MM.1S (cell line): ENCODE measurements around the gene CHST11.

ENCODE experiments used
- EZH2phosphoT487 ChIP-seq: fragments of 300-600 bp; sonication (generic); IDR thresholded peaks from 2 replicates; pipeline ENCODE4 v1.6.1; 2018; ENCODE audit warnings: antibody characterized with exemption, low read length
- TF ChIP-seq, protein P1 (sequence below): fragments of 300-600 bp; sonication (generic); IDR thresholded peaks from 2 replicates; pipeline ENCODE4 v1.5.1; 2016; ENCODE audit warnings: antibody characterized with exemption, low read length, mixed read lengths

DNA sequence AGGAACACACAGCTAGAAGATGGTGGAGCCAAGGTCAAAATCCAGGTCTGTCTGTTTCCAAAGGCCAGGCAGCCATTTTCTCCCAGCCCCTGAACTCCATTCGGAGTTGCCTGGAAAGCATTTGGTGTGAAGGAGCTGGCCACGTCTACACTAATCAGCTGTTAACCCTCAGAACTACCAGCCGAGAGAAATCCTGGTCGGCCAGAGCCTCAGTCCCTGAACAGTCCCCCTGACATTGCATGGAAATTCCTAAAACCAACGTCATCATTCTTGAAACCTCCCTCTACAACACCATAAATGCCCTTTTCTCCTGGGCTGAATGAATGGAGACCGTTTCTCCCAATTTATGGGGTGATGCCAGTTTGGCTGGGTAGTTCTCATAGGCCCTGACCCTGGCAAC lies 255.7 kb downstream of the CHST11 start:
- TF ChIP-seq, protein P1, sequence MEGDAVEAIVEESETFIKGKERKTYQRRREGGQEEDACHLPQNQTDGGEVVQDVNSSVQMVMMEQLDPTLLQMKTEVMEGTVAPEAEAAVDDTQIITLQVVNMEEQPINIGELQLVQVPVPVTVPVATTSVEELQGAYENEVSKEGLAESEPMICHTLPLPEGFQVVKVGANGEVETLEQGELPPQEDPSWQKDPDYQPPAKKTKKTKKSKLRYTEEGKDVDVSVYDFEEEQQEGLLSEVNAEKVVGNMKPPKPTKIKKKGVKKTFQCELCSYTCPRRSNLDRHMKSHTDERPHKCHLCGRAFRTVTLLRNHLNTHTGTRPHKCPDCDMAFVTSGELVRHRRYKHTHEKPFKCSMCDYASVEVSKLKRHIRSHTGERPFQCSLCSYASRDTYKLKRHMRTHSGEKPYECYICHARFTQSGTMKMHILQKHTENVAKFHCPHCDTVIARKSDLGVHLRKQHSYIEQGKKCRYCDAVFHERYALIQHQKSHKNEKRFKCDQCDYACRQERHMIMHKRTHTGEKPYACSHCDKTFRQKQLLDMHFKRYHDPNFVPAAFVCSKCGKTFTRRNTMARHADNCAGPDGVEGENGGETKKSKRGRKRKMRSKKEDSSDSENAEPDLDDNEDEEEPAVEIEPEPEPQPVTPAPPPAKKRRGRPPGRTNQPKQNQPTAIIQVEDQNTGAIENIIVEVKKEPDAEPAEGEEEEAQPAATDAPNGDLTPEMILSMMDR, result no peak
- no peak for TF ChIP-seq EZH2phosphoT487
